ENCODE measurements around the gene FGF19.

The FGF19 gene

GRCh38 chr11:69718912-69719311 lies 15.1 kb upstream of the FGF19 start:
- Histone ChIP-seq H3K9me3 (ENCODE audit: control insufficient read depth, insufficient read depth, low read length) (no peaks in the 10 kb centered on the region), H3K36me3 (ENCODE audit: control insufficient read depth, insufficient read depth, low read length) (no peaks in the 10 kb centered on the region), H3K27me3 (ENCODE audit: control insufficient read depth, insufficient read depth, low read length) (no peaks in the 10 kb centered on the region), H3K4me1 (ENCODE audit: control insufficient read depth, insufficient read depth, low read length) (no peaks in the 10 kb centered on the region; the same call in 1 of the 2 replicates), H3K4me3 (ENCODE audit: low read length) (no peak overlapping the region), H3K27ac (ENCODE audit: low read length) (no peak overlapping the region)
- no peak for DNase-seq (ENCODE audit: low read depth, low spot score)
- no CpG with 5 or more reads among the region's 8 CpGs for WGBS (ENCODE audit: insufficient coverage, insufficient read length)

GRCh38 chr11:69718147-69718546 lies 14.3 kb upstream of the FGF19 start:
- no peak for DNase-seq (ENCODE audit: low read depth, low spot score)
- Histone ChIP-seq H3K4me3 (ENCODE audit: low read length) (no peak overlapping the region), H3K27ac (ENCODE audit: low read length) (no peak overlapping the region), H3K9me3 (ENCODE audit: control insufficient read depth, insufficient read depth, low read length) (no peaks in the 10 kb centered on the region), H3K27me3 (ENCODE audit: control insufficient read depth, insufficient read depth, low read length) (no peaks in the 10 kb centered on the region), H3K36me3 (ENCODE audit: control insufficient read depth, insufficient read depth, low read length) (no peaks in the 10 kb centered on the region), H3K4me1 (ENCODE audit: control insufficient read depth, insufficient read depth, low read length) (no peaks in the 10 kb centered on the region; the same call in 1 of the 2 replicates)
- WGBS (ENCODE audit: insufficient coverage, insufficient read length) = no CpG with 5 or more reads among the region's 13 CpGs

GRCh38 chr11:69716891-69717747 lies 13.3 kb upstream of the FGF19 start:
- no peaks in the 10 kb centered on the region for H3K27me3 ChIP-seq (ENCODE audit: control insufficient read depth, insufficient read depth, low read length)
- no CpG with 5 or more reads among the region's 6 CpGs for WGBS (ENCODE audit: insufficient coverage, insufficient read length)
- no peaks in the 10 kb centered on the region for H3K9me3 ChIP-seq (ENCODE audit: control insufficient read depth, insufficient read depth, low read length)
- H3K27ac ChIP-seq (ENCODE audit: low read length) = no peak overlapping the region
- no peak overlapping the region for H3K4me3 ChIP-seq (ENCODE audit: low read length)
- H3K4me1 ChIP-seq (ENCODE audit: control insufficient read depth, insufficient read depth, low read length) = peaks cover 2% of the 10 kb centered on the region; the same call in 1 of the 2 replicates
- DNase-seq (ENCODE audit: low read depth, low spot score) = no peak
- no peaks in the 10 kb centered on the region for H3K36me3 ChIP-seq (ENCODE audit: control insufficient read depth, insufficient read depth, low read length)

GRCh38 chr11:69716099-69716498 lies 12.3 kb upstream of the FGF19 start:
- WGBS (ENCODE audit: insufficient coverage, insufficient read length) = no CpG with 5 or more reads among the region's 11 CpGs
- Histone ChIP-seq H3K27ac (ENCODE audit: low read length) (no peak overlapping the region), H3K4me1 (ENCODE audit: control insufficient read depth, insufficient read depth, low read length) (peaks cover 2% of the 10 kb centered on the region; the same call in 1 of the 2 replicates), H3K4me3 (ENCODE audit: low read length) (no peak overlapping the region), H3K27me3 (ENCODE audit: control insufficient read depth, insufficient read depth, low read length) (no peaks in the 10 kb centered on the region), H3K36me3 (ENCODE audit: control insufficient read depth, insufficient read depth, low read length) (no peaks in the 10 kb centered on the region), H3K9me3 (ENCODE audit: control insufficient read depth, insufficient read depth, low read length) (no peaks in the 10 kb centered on the region)
- DNase-seq (ENCODE audit: low read depth, low spot score) = no peak

GRCh38 chr11:69715446-69715845 lies 11.6 kb upstream of the FGF19 start:
- Histone ChIP-seq H3K27me3 (ENCODE audit: control insufficient read depth, insufficient read depth, low read length) (no peaks in the 10 kb centered on the region), H3K36me3 (ENCODE audit: control insufficient read depth, insufficient read depth, low read length) (no peaks in the 10 kb centered on the region), H3K4me3 (ENCODE audit: low read length) (no peak overlapping the region), H3K9me3 (ENCODE audit: control insufficient read depth, insufficient read depth, low read length) (no peaks in the 10 kb centered on the region), H3K27ac (ENCODE audit: low read length) (no peak overlapping the region), H3K4me1 (ENCODE audit: control insufficient read depth, insufficient read depth, low read length) (peaks cover 2% of the 10 kb centered on the region; the same call in 1 of the 2 replicates)
- WGBS (ENCODE audit: insufficient coverage, insufficient read length) = no CpG with 5 or more reads among the region's 19 CpGs
- no peak for DNase-seq (ENCODE audit: low read depth, low spot score)

- Histone ChIP-seq H3K9me3 (ENCODE audit: control insufficient read depth, insufficient read depth, low read length) (no peaks in the 10 kb centered on the region), H3K36me3 (ENCODE audit: control insufficient read depth, insufficient read depth, low read length) (no peaks in the 10 kb centered on the region), H3K4me3 (ENCODE audit: low read length) (no peak overlapping the region), H3K27ac (ENCODE audit: low read length) (no peak overlapping the region), H3K4me1 (ENCODE audit: control insufficient read depth, insufficient read depth, low read length) (peaks cover 4% of the 10 kb centered on the region), H3K27me3 (ENCODE audit: control insufficient read depth, insufficient read depth, low read length) (no peaks in the 10 kb centered on the region)
- no peak for DNase-seq (ENCODE audit: low read depth, low spot score)
- no CpG with 5 or more reads among the region's 28 CpGs for WGBS (ENCODE audit: insufficient coverage, insufficient read length)
These were observed 8.3 kb upstream of the FGF19 start for GRCh38 chr11:69711822-69712801.

- Histone ChIP-seq H3K27ac (ENCODE audit: low read length) (no peak overlapping the region), H3K27me3 (ENCODE audit: control insufficient read depth, insufficient read depth, low read length) (no peaks in the 10 kb centered on the region), H3K9me3 (ENCODE audit: control insufficient read depth, insufficient read depth, low read length) (no peaks in the 10 kb centered on the region), H3K4me1 (ENCODE audit: control insufficient read depth, insufficient read depth, low read length) (peaks cover 11% of the 10 kb centered on the region), H3K4me3 (ENCODE audit: low read length) (no peak overlapping the region), H3K36me3 (ENCODE audit: control insufficient read depth, insufficient read depth, low read length) (no peaks in the 10 kb centered on the region)
- DNase-seq (ENCODE audit: low read depth, low spot score) = no peak
- no CpG with 5 or more reads among the region's 15 CpGs for WGBS (ENCODE audit: insufficient coverage, insufficient read length)
These were observed 5.0 kb upstream of the FGF19 start for GRCh38 chr11:69708736-69709401.

GRCh38 chr11:69707176-69707575 lies 3.4 kb upstream of the FGF19 start:
- WGBS (ENCODE audit: insufficient coverage, insufficient read length) = no CpG with 5 or more reads among the region's 7 CpGs
- H3K27ac ChIP-seq (ENCODE audit: low read length) = no peak overlapping the region

GRCh38 chr11:69705901-69706787 lies 2.3 kb upstream of the FGF19 start:
- Histone ChIP-seq H3K27me3 (ENCODE audit: control insufficient read depth, insufficient read depth, low read length) (no peaks in the 10 kb centered on the region), H3K27ac (ENCODE audit: low read length) (no peak overlapping the region), H3K4me1 (ENCODE audit: control insufficient read depth, insufficient read depth, low read length) (peaks cover 9% of the 10 kb centered on the region), H3K36me3 (ENCODE audit: control insufficient read depth, insufficient read depth, low read length) (no peaks in the 10 kb centered on the region), H3K4me3 (ENCODE audit: low read length) (no peak overlapping the region), H3K9me3 (ENCODE audit: control insufficient read depth, insufficient read depth, low read length) (no peaks in the 10 kb centered on the region)
- WGBS (ENCODE audit: insufficient coverage, insufficient read length) = no CpG with 5 or more reads among the region's 20 CpGs
- DNase-seq (ENCODE audit: low read depth, low spot score) = no peak

More at GRCh38 chr11:69707176-69707575, 3.4 kb upstream of the FGF19 start:
- no peaks in the 10 kb centered on the region for H3K27me3 ChIP-seq (ENCODE audit: control insufficient read depth, insufficient read depth, low read length)
- H3K9me3 ChIP-seq (ENCODE audit: control insufficient read depth, insufficient read depth, low read length) = no peaks in the 10 kb centered on the region
- peaks cover 9% of the 10 kb centered on the region for H3K4me1 ChIP-seq (ENCODE audit: control insufficient read depth, insufficient read depth, low read length)
- no peaks in the 10 kb centered on the region for H3K36me3 ChIP-seq (ENCODE audit: control insufficient read depth, insufficient read depth, low read length)
- no peak for DNase-seq (ENCODE audit: low read depth, low spot score)
- no peak overlapping the region for H3K4me3 ChIP-seq (ENCODE audit: low read length)

All from iPS DF 6.9 (cell line).